HepG2 (cell line): ENCODE results near the gene EDN2. TPM values are rescaled to one million over a fixed set of nuclear protein-coding genes. Genes with fewer than 3 reads are reported as not detected.

ENCODE experiments used
- ATAC-seq: fragments of 200-7000 bp; cut with Tn5 transposase; 3 replicates; pipeline ENCODE4 v1.9.1; 2020; ENCODE audit warnings: mild to moderate bottlenecking, moderate library complexity
- BruUV-seq: library from RNA; stranded (reverse); fragments of 400-500 nt; replicated peaks from 2 replicates; lab custom pipeline; 2021; lab: Mats Ljungman, UMichigan
- CTCF ChIA-PET: fragments of 300-600 bp; formaldehyde crosslinking; extraction: SDS; loops from one replicate; lab custom pipeline; 2021; ENCODE audit warnings: low total read pairs, inconsistent platforms, low intra/inter-chr PET ratio; lab: Yijun Ruan, JAX
- POLR2A ChIA-PET: fragments of 350-600 bp; sonication (Branson Sonifier 250); formaldehyde crosslinking; loops from one replicate; lab custom pipeline; 2020; ENCODE audit warnings: antibody characterized with exemption, inconsistent platforms; lab: Yijun Ruan, JAX
- DNase-seq: peaks from one replicate; pipeline ENCODE4 v3.0.0-alpha.2; 2015; ENCODE audit warnings: low spot score
- FAIRE-seq: peaks from 3 replicates; lab custom pipeline; 2011; peaks lifted over from hg19 to GRCh38; lab: Jason Lieb, UNC
- H2AFZ ChIP-seq: one replicate; pipeline ENCODE4 v1.6.1; 2011; ENCODE audit warnings: low read length, inconsistent platforms
- H3K27ac ChIP-seq: fragments of 300-600 bp; 3 replicates; pipeline ENCODE4 v1.8.0; 2011; ENCODE audit warnings: mixed run types, mild to moderate bottlenecking, mixed read lengths, low read length, inconsistent platforms; ENCODE audit not compliant: insufficient read depth; ENCODE audit errors: extremely low read length
- H3K27me3 ChIP-seq, 2 experiments: fragments of 200-600 bp in 1 of 2; 2 replicates in 1 of 2; 3 replicates in 1 of 2; pipeline versions ENCODE4 v1.6.0 to v1.8.0; 2011; ENCODE audit warnings: low read length in 2 of 2, mild to moderate bottlenecking in 2 of 2, moderate library complexity in 2 of 2, inconsistent platforms in 1 of 2; ENCODE audit not compliant: insufficient read depth in 2 of 2, control insufficient read depth in 1 of 2
- H3K36me3 ChIP-seq, 2 experiments: fragments of 200-600 bp in 1 of 2; replicated peaks in 1 of 2; 2 replicates in 1 of 2; 3 replicates in 1 of 2; pipeline versions ENCODE4 v1.5.1 to v1.8.0; 2011; ENCODE audit warnings: low read length in 2 of 2, inconsistent platforms in 1 of 2; ENCODE audit not compliant: insufficient read depth in 2 of 2, control insufficient read depth in 1 of 2
- H3K4me1 ChIP-seq: 2 replicates; pipeline ENCODE4 v1.5.1; 2012; ENCODE audit warnings: low read length, inconsistent platforms; ENCODE audit not compliant: insufficient read depth
- H3K4me2 ChIP-seq: 2 replicates; pipeline ENCODE4 v1.6.0; 2011; ENCODE audit warnings: low read depth, low read length, inconsistent platforms
- H3K4me3 ChIP-seq, 3 experiments: fragments of 200-600 bp in 1 of 3; sonication (generic), shearing (Covaris generic) in 1 of 3; replicated peaks in 1 of 3; 2 replicates each; pipeline ENCODE4 v1.5.1; 2011 to 2016; ENCODE audit warnings: low read length in 3 of 3, inconsistent platforms in 2 of 3, low read depth in 2 of 3, mild to moderate bottlenecking in 2 of 3, control low read depth in 1 of 3, mixed read lengths in 1 of 3; ENCODE audit not compliant: insufficient read depth in 1 of 3
- H3K79me2 ChIP-seq: one replicate; pipeline ENCODE4 v1.6.1; 2011; ENCODE audit warnings: low read length, inconsistent platforms; ENCODE audit not compliant: insufficient read depth
- H3K9ac ChIP-seq: 2 replicates; pipeline ENCODE4 v1.6.0; 2011; ENCODE audit warnings: mild to moderate bottlenecking, low read depth, low read length, inconsistent platforms; ENCODE audit not compliant: insufficient read depth
- H3K9me3 ChIP-seq: 2 replicates; pipeline ENCODE4 v1.5.1; 2012; ENCODE audit warnings: mild to moderate bottlenecking, low read length
- H4K20me1 ChIP-seq: 2 replicates; pipeline ENCODE4 v1.6.0; 2011; ENCODE audit warnings: inconsistent platforms, mild to moderate bottlenecking, low read length, moderate library complexity; ENCODE audit not compliant: insufficient read depth
- ATF7-NPFF ChIP-seq: sonication (generic); formaldehyde crosslinking; IDR thresholded peaks from 2 replicates; pipeline ENCODE4 v1.8.1; 2023; ENCODE audit warnings: mild to moderate bottlenecking, low read depth, missing genetic modification reagents, moderate library complexity
- ESRRA ChIP-seq: sonication (generic); formaldehyde crosslinking; IDR thresholded peaks from 2 replicates; pipeline ENCODE4 v1.5.1; 2020; ENCODE audit warnings: mild to moderate bottlenecking, low read depth, missing genetic modification reagents
- MAFG ChIP-seq: sonication (generic); formaldehyde crosslinking; IDR thresholded peaks from 2 replicates; pipeline ENCODE4 v1.5.1; 2020; ENCODE audit warnings: mild to moderate bottlenecking, missing genetic modification reagents
- MTF1 ChIP-seq: sonication (generic); formaldehyde crosslinking; IDR thresholded peaks from 2 replicates; pipeline ENCODE4 v1.5.0; 2020; ENCODE audit warnings: missing genetic modification reagents
- MYPOP ChIP-seq: sonication (generic); formaldehyde crosslinking; IDR thresholded peaks from 2 replicates; pipeline ENCODE4 v1.8.1; 2023; ENCODE audit warnings: mild to moderate bottlenecking, moderate library complexity, missing genetic modification reagents
- NRL ChIP-seq: sonication (generic); formaldehyde crosslinking; IDR thresholded peaks from 2 replicates; pipeline ENCODE4 v1.5.0; 2020; ENCODE audit warnings: missing genetic modification reagents, mild to moderate bottlenecking, moderate library complexity, borderline replicate concordance
- PRDM15 ChIP-seq: sonication (generic); formaldehyde crosslinking; IDR thresholded peaks from 2 replicates; pipeline ENCODE4 v1.4.0; 2020; ENCODE audit warnings: missing genetic modification reagents
- ZMAT3 ChIP-seq: sonication (generic); formaldehyde crosslinking; conservative IDR thresholded peaks from 2 replicates; pipeline ENCODE4 v1.7.0; 2021; ENCODE audit warnings: missing genetic modification reagents
- ZMYM2 ChIP-seq: sonication (generic); formaldehyde crosslinking; IDR thresholded peaks from 2 replicates; pipeline ENCODE4 v1.8.0; 2022; ENCODE audit warnings: mild to moderate bottlenecking, missing genetic modification reagents
- ZNF20 ChIP-seq: sonication (generic); formaldehyde crosslinking; IDR thresholded peaks from 2 replicates; pipeline ENCODE4 v1.4.0; 2020; ENCODE audit warnings: mild to moderate bottlenecking, moderate library complexity, missing genetic modification reagents
- ZNF264 ChIP-seq: sonication (generic); formaldehyde crosslinking; IDR thresholded peaks from 2 replicates; pipeline ENCODE4 v1.4.0; 2020; ENCODE audit warnings: missing genetic modification reagents
- ZNF558 ChIP-seq: sonication (generic); formaldehyde crosslinking; IDR thresholded peaks from 2 replicates; pipeline ENCODE4 v1.9.0; 2022; ENCODE audit warnings: mild to moderate bottlenecking, missing genetic modification reagents, borderline replicate concordance
- ZNF766 ChIP-seq: sonication (generic); formaldehyde crosslinking; IDR thresholded peaks from 2 replicates; pipeline ENCODE4 v1.5.0; 2020; ENCODE audit warnings: missing genetic modification reagents, borderline replicate concordance
- WGBS: methylation state at CpG from one replicate; pipeline ENCODE4 v1.1.6; 2017; ENCODE audit warnings: low lambda C conversion rate; 5-methylcytosine and 5-hydroxymethylcytosine counted together
- in situ Hi-C: cut with HindIII; loops from 2 replicates; pipeline ENCODE4 v1.10.0; 2017; ENCODE audit warnings: low pct_unique_long_range_greater_than_20kb; ENCODE audit not compliant: extremely low pct_ligation_motif_present
- intact Hi-C: fragments of 100-400 bp; cut with micrococcal nuclease; formaldehyde crosslinking; loops from one replicate; pipeline ENCODE4 v1.10.0; 2022; ENCODE audit not compliant: unreplicated experiment
- polyA plus RNA-seq, 8 experiments: library from polyadenylated mRNA; depleted of rRNA in 3 of 8; stranded (reverse) in 7 of 8; unstranded in 1 of 8; fragments of >200 nt; fragmentation: Illumina TruSeq in 4 of 8; extraction: Trizol in 4 of 8; gene quantifications; 2 replicates each; pipeline versions ENCODE4 v1.2.1 to v1.2.3, GENCODE V29; 2011 to 2016; ENCODE audit warnings: low read depth in 4 of 8, missing spikeins in 1 of 8, mixed read lengths in 1 of 8; ENCODE audit not compliant: insufficient read depth in 1 of 8
- total RNA-seq, 5 experiments: library from RNA; depleted of rRNA; stranded (reverse); fragments of >200 nt; fragmentation: Illumina TruSeq; extraction: Trizol; gene quantifications; 2 replicates each; pipeline ENCODE4 v1.2.3, GENCODE V29; 2016; ENCODE audit warnings: low read depth in 1 of 5
- TF ChIP-seq, protein P1 (sequence below): sonication (generic); formaldehyde crosslinking; conservative IDR thresholded peaks from 2 replicates; pipeline ENCODE4 v1.8.1; 2023; ENCODE audit warnings: missing genetic modification reagents

EDN2 gene
- total and polyA plus RNA-seq, 2 of the 13 experiments (the other 11 are each of a cell fraction or from before 2014, with no cell fraction given): not detected

GRCh38 chr1:41489561-41489960 is 5.1 kb upstream of the EDN2 start:
- intact Hi-C loops: no loop called here

More at GRCh38 chr1:41489561-41489960, 5.1 kb upstream of the EDN2 start:
- ChIA-PET CTCF (no interaction called here), POLR2A (no interaction called here)
- Histone ChIP-seq H4K20me1 (no peaks in the 10 kb centered on the region), H3K4me3 (no peak overlapping the region), H3K79me2 (no peaks in the 10 kb centered on the region), H3K36me3 (no peaks in the 10 kb centered on the region), H3K4me1 (no peaks in the 10 kb centered on the region), H3K9me3 (no peaks in the 10 kb centered on the region), H3K4me2 (no peak overlapping the region), H3K27me3 (peaks cover 0 to 11% of the 10 kb centered on the region in 2 experiments; a peak in 3 of 5 replicates), H3K27ac (no peak overlapping the region)
- WGBS: 10% methylated on average over 5 of the region's 5 CpGs
- FAIRE-seq (no peak), DNase-seq (no peak), ATAC-seq (no peak)
- in situ Hi-C loops: no loop called here
- BruUV-seq: no TSS peak
- no peak for TF ChIP-seq ZMYM2 (CRISPR knock-in tag)
- no peak for TF ChIP-seq ZNF558 (CRISPR knock-in tag)
- no peak for TF ChIP-seq ZNF264 (CRISPR knock-in tag)
- no peak for TF ChIP-seq ESRRA (CRISPR knock-in tag)
- TF ChIP-seq ZMAT3 (CRISPR knock-in tag): no peak
- no peak for TF ChIP-seq ZNF766 (CRISPR knock-in tag)
- no peak for TF ChIP-seq MYPOP (CRISPR knock-in tag)
- no peak for TF ChIP-seq ZNF20 (CRISPR knock-in tag)
- TF ChIP-seq NRL (CRISPR knock-in tag): no peak
- no peak for TF ChIP-seq PRDM15 (CRISPR knock-in tag)
- TF ChIP-seq, protein P1, sequence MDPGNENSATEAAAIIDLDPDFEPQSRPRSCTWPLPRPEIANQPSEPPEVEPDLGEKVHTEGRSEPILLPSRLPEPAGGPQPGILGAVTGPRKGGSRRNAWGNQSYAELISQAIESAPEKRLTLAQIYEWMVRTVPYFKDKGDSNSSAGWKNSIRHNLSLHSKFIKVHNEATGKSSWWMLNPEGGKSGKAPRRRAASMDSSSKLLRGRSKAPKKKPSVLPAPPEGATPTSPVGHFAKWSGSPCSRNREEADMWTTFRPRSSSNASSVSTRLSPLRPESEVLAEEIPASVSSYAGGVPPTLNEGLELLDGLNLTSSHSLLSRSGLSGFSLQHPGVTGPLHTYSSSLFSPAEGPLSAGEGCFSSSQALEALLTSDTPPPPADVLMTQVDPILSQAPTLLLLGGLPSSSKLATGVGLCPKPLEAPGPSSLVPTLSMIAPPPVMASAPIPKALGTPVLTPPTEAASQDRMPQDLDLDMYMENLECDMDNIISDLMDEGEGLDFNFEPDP: no peak
- no peak for TF ChIP-seq ATF7-NPFF (CRISPR knock-in tag)
- TF ChIP-seq MTF1: no peak
- TF ChIP-seq MAFG: no peak
- TF ChIP-seq, all 625 proteins: peak for 0
- H3K9ac ChIP-seq: no peak overlapping the region
- no peak overlapping the region for H2AFZ ChIP-seq
